Endometrial microvascular endothelial cells (primary cell): ENCODE measurements around the gene ALK. TPM values are rescaled to one million over a fixed set of nuclear protein-coding genes. Genes with fewer than 3 reads are reported as not detected.
"Not testable (repeated sequence)": the region's sequence is repeated elsewhere in the genome, so short reads cannot be mapped to it uniquely, and the experiment has no call there.

Experiments used
- in situ Hi-C: cut with HindIII; loops from 2 replicates; pipeline ENCODE4 v1.10.0; 2017; ENCODE audit warnings: low sequenced_read_pairs, low pct_unique_long_range_greater_than_20kb; ENCODE audit errors: inconsistent ontology term
- total RNA-seq: library from RNA; depleted of rRNA; stranded (reverse); fragments of >200 nt; gene quantifications from one replicate; pipeline ENCODE4 v1.2.3, GENCODE V29; 2015; ENCODE audit errors: inconsistent ontology term

ALK gene
- total RNA-seq, 1 donor from 2014 or later, result not detected

DNA sequence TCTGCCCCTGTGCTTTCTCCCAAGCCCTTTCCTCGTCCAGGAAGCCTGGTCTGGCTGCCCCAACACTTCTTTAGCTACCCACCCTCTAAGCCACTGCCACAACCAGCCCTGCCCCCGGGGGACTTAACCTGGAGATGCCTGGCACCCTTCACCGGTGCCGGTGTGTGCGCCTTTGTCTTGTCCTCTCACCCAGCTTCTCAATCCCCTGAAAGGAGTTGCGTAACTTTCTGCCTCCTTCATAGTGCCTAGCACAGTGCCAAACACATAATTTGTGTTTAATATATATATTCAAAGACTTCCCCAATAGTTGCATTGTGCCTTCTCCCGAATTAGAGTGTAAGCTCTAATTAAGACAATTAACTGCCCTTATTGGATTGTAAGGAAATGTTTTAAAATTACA lies 70.6 kb downstream of the ALK start:
- in situ Hi-C loops, result no loop called here

- in situ Hi-C loops, result no loop called here
Observed at GRCh38 chr2:29848566-29849310, 72.6 kb downstream of the ALK start.

- in situ Hi-C loops, result no loop called here
Observed at GRCh38 chr2:29847886-29848285, 73.5 kb downstream of the ALK start.

- in situ Hi-C loops, result no loop called here
Observed at GRCh38 chr2:29844713-29845326, 76.6 kb downstream of the ALK start.

GRCh38 chr2:29841386-29842004 lies 79.9 kb downstream of the ALK start:
- in situ Hi-C loops, result no loop called here

DNA sequence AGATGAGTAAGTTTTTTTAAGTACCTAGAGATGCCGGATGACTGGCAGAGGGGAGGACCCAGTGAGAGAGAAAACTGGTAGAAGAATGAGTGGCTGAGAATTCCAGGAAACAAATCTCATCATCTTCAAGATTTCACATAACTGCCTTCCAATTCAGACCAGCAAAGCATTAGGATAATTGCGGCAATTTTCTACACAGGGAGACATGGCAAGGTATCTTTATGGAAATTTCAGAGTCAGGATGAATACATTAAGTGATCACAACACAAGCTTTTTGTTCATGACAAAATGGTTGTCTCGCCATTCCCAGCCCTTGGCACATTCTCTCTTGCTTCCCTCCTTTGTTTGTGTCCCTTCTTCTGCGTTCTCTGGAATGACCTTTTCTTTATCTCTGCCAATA lies 82.1 kb downstream of the ALK start:
- in situ Hi-C loops, result no loop called here

- in situ Hi-C loops, result no loop called here
Observed at GRCh38 chr2:29837925-29838324, 83.5 kb downstream of the ALK start.

DNA sequence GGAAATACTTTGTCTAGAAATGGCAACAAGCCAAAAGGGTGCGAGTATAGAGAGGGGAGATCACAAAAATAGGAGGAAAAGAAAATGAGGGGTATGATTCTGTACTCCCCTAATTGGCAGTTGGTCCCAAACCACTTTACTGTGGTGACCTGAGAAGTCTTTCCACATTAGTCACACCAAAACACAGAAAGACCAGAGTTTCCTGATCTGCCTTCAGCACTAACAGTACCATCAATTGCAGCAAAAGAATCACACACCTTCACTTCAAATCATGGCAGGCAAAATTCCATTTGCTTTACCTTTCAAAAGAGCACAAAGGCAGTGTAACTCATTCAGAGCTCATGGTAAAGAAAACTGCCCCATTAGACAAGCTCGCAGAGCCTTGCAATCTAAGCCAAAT lies 86.8 kb downstream of the ALK start:
- in situ Hi-C loops, result no loop called here

DNA sequence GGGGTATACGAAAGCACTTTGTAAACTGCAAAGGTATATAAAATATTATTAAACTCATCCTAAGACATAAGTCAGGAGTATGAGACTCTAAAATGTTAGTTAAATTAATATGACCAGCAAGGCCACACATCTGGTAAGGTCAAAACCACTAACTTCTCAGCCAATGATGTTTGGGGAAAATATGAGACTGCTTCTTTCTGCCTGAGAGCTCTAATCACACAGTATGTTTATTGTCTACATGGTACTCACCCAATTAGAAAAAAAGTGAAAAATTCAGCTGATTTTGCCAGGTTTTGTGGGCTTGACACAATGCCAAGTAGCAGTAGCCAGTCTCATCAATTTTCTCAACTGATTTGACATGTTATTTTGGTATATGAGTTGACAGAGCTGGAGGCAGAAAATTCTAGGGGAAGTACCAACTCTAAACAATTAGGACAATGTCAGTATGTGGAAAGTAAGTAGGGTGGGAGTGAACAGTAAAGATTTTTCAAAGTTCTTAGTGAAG lies 87.3 kb downstream of the ALK start:
- in situ Hi-C loops, result no loop called here

- in situ Hi-C loops, result no loop called here
Observed at GRCh38 chr2:29831560-29831959, 89.8 kb downstream of the ALK start.

DNA sequence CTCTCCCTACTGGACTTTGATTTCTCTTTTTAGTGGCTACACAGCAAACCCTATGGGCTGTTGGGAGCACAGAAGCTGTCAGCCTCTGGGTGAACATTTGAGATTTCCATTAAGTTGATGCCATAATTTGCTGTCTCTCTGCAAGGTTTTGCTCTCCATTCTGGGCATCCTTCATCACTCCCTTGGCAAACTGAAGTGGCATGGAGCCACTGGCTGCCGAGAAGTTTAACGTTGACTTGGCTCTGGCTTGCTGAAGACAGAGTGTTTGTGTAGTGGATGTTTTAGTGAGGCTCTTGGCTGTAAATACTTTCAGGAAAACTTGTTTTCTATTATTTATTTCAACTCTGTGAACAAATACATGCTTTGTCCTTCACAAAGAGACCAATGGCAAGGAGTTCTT lies 91.5 kb downstream of the ALK start:
- in situ Hi-C loops, result no loop called here

- in situ Hi-C loops, result not testable (repeated sequence)
Observed at GRCh38 chr2:29824145-29824544, 97.2 kb downstream of the ALK start.

DNA sequence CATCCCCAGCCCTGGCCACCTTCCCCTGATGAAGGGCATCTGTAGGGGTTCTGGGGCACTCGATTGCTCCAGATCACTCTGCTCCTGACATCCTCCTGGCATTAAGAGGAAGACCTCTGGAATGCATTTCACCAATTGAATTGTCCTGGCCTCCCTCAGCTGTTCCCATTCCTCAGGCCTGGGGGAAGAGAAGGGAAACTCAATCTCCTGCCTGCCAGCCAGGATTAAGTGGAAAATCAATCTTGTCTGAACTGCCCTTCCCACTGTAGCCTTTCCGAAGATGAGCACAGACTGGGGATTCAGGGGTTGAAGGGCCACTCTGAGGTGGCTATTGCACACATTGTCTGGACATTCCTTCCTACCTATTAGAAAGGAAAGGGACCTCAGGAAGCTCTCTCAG lies 99.8 kb downstream of the ALK start:
- in situ Hi-C loops, result no loop called here

GRCh38 chr2:29819570-29819969 lies 101.8 kb downstream of the ALK start:
- in situ Hi-C loops, result no loop called here

GRCh38 chr2:29817801-29818680 lies 103.3 kb downstream of the ALK start:
- in situ Hi-C loops, result no loop called here

DNA sequence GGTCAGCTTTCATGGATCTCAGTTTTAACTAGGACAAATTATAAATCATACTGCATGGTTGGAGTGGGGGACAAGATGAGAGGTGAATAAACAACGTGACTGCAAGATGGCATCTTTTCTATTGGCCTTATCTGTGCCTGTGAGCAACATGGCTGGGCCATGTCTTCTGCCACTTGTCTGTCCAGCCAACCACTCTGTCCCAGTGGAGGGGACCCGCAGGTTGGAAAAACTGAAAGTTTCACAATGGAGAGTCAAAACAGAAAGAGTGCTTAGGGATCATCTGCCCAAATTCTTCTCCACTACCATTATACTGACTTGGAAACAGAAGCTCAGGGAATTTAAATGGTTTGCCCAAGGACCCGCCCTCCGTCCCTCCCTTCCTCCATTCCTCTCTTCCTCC lies 104.1 kb downstream of the ALK start:
- in situ Hi-C loops, result no loop called here

- in situ Hi-C loops, result no loop called here
Observed at GRCh38 chr2:29816651-29817050, 104.7 kb downstream of the ALK start.

DNA sequence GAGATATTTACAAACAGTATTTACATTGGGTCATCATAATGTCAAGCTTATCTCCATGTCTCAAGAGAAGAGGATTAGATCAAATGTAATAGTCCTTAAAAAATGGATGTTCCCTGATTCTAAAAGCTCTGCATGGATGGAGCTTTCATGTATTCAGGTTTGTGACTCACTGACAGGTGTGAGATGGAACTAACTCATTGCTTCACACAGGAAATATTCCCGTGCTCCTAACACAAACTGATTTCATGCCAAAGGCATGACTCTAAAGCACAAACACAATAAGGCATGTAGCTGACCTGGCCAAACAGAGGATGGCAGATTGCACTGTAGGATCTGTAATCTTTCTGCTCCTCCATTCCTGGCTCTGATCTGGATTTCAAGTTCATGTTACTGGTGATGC lies 110.0 kb downstream of the ALK start:
- in situ Hi-C loops, result no loop called here

DNA sequence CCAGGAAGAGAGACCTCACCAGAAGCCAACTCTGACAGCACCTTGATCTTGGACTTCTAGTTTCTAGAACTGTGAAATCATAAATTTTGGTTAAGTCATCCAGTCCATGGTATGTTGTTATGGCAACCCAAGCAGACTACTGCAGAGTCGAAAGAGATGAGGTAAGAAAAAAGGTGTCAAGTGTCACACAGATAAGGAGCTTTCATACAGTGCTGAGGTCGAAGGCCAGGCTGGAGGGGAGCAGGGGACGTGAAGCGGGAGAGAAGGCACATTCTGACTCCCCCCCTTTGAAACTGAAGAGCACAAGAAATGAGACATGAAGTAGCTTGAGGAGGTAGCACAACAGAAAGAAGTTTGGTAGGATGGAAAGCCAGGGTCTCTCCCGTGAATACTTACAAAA lies 110.4 kb downstream of the ALK start:
- in situ Hi-C loops, result no loop called here
